ENCODE results near the gene FBXL12. TPM values are rescaled to one million over a fixed set of nuclear protein-coding genes. Genes with fewer than 3 reads are reported as not detected.

Gene FBXL12
- total RNA-seq, 1 donor from 2014 or later: 6.5 TPM

Small RNAs within 50 kb of the gene (small RNA-seq; reads per million reads assigned to genes)
- gene RF00156: not detected

Other genes starting within 250 kb of the FBXL12 start
- gene ZNF121, start 234.6 kb downstream of the FBXL12 start, total RNA-seq: 106 TPM
- gene ZNF561, start 197.8 kb downstream of the FBXL12 start, total RNA-seq: 39.5 TPM
- 87.2 TPM for gene ZNF562, start 144.0 kb downstream of the FBXL12 start, total RNA-seq
- gene ZNF846, start 50.3 kb downstream of the FBXL12 start, total RNA-seq: 17.1 TPM
- gene UBL5, start 8.8 kb upstream of the FBXL12 start, total RNA-seq: 97.4 TPM
- gene PIN1, start 16.2 kb upstream of the FBXL12 start, total RNA-seq: 67.3 TPM
- 86.4 TPM for gene OLFM2, start 117.4 kb upstream of the FBXL12 start, total RNA-seq
- 0.82 TPM for gene COL5A3, start 191.4 kb upstream of the FBXL12 start, total RNA-seq
- not detected for gene RDH8, start 194.4 kb upstream of the FBXL12 start, total RNA-seq

Data from frontal cortex (tissue), 1 donor.